Muscle layer of colon (tissue), 2 donors: ENCODE results near the gene CTAGE15.
"Not testable (repeated sequence)": the region's sequence is repeated elsewhere in the genome, so short reads cannot be mapped to it uniquely, and the experiment has no call there.

Source experiments
- H3K27ac ChIP-seq: one replicate; pipeline ENCODE4 v1.7.0; 2013; ENCODE audit warnings: low read depth, mild to moderate bottlenecking, low read length, moderate library complexity
- H3K27me3 ChIP-seq, 2 donors: one replicate each; pipeline ENCODE4 v1.7.0; 2013; ENCODE audit warnings: low read length in 2 of 2, mild to moderate bottlenecking in 2 of 2; ENCODE audit not compliant: insufficient read depth in 2 of 2, control insufficient read depth in 1 of 2
- H3K36me3 ChIP-seq: one replicate; pipeline ENCODE4 v1.7.0; 2013; ENCODE audit warnings: mild to moderate bottlenecking, low read length; ENCODE audit not compliant: insufficient read depth
- H3K4me1 ChIP-seq: one replicate; pipeline ENCODE4 v1.7.0; 2013; ENCODE audit warnings: mild to moderate bottlenecking, low read length; ENCODE audit not compliant: insufficient read depth
- H3K4me3 ChIP-seq, 2 donors: one replicate each; pipeline ENCODE4 v1.7.0; 2013; ENCODE audit warnings: low read length in 2 of 2, low read depth in 1 of 2, mild to moderate bottlenecking in 1 of 2, moderate library complexity in 1 of 2
- H3K9ac ChIP-seq: one replicate; pipeline ENCODE4 v1.7.0; 2013; ENCODE audit warnings: low read length
- H3K9me3 ChIP-seq: one replicate; pipeline ENCODE4 v1.7.0; 2013; ENCODE audit warnings: mild to moderate bottlenecking, low read length
- donor health status: abdominal sarcoma.
- donor health status: Adenocarcinoma of cecum.

Gene CTAGE15, protein sequence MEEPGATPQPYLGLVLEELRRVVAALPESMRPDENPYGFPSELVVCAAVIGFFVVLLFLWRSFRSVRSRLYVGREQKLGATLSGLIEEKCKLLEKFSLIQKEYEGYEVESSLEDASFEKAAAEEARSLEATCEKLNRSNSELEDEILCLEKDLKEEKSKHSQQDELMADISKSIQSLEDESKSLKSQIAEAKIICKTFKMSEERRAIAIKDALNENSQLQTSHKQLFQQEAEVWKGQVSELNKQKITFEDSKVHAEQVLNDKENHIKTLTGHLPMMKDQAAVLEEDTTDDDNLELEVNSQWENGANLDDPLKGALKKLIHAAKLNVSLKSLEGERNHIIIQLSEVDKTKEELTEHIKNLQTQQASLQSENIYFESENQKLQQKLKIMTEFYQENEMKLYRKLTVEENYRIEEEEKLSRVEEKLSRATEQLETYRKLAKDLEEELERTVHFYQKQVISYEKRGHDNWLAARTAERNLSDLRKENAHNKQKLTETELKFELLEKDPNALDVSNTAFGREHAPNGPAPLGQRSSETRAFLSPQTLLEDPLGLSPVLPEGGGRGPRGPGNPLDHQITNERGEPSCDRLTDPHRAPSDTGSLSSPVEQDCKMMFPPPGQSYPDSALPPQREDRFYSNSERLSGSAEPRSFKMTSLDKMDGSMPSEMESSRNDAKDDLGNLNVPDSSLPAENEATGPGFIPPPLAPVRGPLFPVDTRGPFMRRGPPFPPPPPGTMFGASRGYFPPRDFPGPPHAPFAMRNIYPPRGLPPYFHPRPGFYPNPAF

DNA sequence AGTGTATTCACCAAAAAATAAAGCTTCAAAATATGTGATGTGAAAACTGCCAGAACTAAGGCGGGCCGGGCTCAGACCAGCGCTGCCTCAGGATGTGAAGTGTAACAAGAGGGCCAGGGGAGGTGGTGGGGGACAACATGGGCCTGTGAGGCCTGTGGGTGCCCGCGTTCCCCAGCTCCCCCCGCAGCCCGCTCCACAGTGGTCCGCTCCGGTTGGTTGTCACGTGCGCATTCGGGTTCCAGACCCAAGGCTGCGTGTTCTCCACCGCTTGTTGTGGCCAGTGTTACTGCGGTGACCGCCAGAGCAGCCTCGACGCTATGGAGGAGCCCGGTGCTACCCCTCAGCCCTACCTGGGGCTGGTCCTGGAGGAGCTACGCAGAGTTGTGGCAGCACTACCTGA is at the start of gene CTAGE15:
Gene CTAGE15 (plus strand): TSS at position 301 of the 400 bp plus-strand sequence. CDS start 17 bp downstream, at position 318.
- H3K27me3 ChIP-seq, H3K27ac ChIP-seq, H3K4me3 ChIP-seq, H3K4me1 ChIP-seq, H3K9me3 ChIP-seq, H3K36me3 ChIP-seq, H3K9ac ChIP-seq: not testable (repeated sequence)

DNA sequence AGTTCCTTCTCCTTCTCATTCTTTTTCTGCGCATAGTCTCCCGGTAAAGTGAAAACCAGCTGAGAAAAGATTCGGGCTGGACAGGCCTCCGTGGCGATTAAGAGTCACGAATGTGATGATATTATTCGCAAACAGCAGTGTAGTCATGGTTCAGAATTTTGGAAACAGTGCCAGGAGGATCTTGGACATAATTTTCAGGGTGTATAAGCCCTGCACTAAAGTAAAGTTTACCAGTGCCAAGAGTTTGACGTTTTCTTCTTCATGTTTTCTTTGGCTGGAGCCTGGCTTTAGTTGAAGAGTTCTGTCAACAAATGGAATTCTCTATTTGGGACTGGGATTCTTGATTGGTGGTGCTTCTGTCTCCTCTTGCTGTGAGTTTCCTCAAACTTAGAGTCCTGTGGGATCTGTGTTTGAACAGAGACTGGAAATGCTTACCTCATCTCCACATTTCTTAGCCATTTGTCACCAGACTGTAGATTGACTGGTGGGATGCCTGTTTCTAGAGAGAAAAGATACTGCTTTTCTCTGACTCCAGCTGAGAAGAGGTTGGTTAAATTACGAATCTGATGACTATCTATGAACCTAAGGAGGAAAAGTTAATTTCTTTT is 49.2 kb upstream of the CTAGE15 start:
- not testable (repeated sequence) for H3K4me3 ChIP-seq, H3K27me3 ChIP-seq, H3K4me1 ChIP-seq, H3K9me3 ChIP-seq, H3K27ac ChIP-seq, H3K36me3 ChIP-seq, H3K9ac ChIP-seq

- H3K27me3 ChIP-seq, H3K9me3 ChIP-seq, H3K9ac ChIP-seq, H3K4me3 ChIP-seq, H3K36me3 ChIP-seq, H3K27ac ChIP-seq, H3K4me1 ChIP-seq: not testable (repeated sequence)
Observed at GRCh38 chr7:143531169-143531926, 40.3 kb upstream of the CTAGE15 start.

DNA sequence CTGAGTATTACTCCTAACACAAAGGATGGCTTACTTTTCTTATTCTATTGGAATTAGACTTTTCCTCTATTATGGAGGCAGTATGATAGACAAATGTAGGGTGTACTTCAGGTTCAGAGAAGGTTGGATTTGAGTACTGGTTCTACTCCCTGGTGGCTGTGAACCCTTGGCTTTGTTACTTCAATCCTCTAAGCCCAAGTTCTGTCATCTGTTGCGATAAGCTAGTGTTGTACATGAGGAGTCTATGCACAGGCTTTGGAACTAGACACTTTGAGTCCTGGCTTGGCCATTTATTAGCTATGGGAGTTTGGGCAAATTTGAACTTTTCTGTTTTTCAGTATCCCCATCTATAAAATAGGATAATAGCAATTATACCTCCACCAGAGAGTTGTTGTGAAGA is 39.7 kb upstream of the CTAGE15 start:
- not testable (repeated sequence) for H3K4me3 ChIP-seq, H3K27ac ChIP-seq, H3K36me3 ChIP-seq, H3K9me3 ChIP-seq, H3K4me1 ChIP-seq, H3K27me3 ChIP-seq, H3K9ac ChIP-seq

- H3K27me3 ChIP-seq, H3K27ac ChIP-seq, H3K36me3 ChIP-seq, H3K9ac ChIP-seq, H3K9me3 ChIP-seq, H3K4me3 ChIP-seq, H3K4me1 ChIP-seq: not testable (repeated sequence)
Observed at GRCh38 chr7:143533213-143533839, 38.3 kb upstream of the CTAGE15 start.

- H3K9ac ChIP-seq, H3K27me3 ChIP-seq, H3K4me3 ChIP-seq, H3K9me3 ChIP-seq, H3K27ac ChIP-seq, H3K36me3 ChIP-seq, H3K4me1 ChIP-seq: not testable (repeated sequence)
Observed at GRCh38 chr7:143536443-143536842, 35.2 kb upstream of the CTAGE15 start.

GRCh38 chr7:143543288-143544038 is 28.1 kb upstream of the CTAGE15 start:
- H3K4me3 ChIP-seq, H3K9ac ChIP-seq, H3K36me3 ChIP-seq, H3K27ac ChIP-seq, H3K27me3 ChIP-seq, H3K9me3 ChIP-seq, H3K4me1 ChIP-seq: not testable (repeated sequence)

- H3K27me3 ChIP-seq, H3K4me3 ChIP-seq, H3K27ac ChIP-seq, H3K9me3 ChIP-seq, H3K36me3 ChIP-seq, H3K9ac ChIP-seq, H3K4me1 ChIP-seq: not testable (repeated sequence)
Observed at GRCh38 chr7:143555968-143556367, 15.6 kb upstream of the CTAGE15 start.

DNA sequence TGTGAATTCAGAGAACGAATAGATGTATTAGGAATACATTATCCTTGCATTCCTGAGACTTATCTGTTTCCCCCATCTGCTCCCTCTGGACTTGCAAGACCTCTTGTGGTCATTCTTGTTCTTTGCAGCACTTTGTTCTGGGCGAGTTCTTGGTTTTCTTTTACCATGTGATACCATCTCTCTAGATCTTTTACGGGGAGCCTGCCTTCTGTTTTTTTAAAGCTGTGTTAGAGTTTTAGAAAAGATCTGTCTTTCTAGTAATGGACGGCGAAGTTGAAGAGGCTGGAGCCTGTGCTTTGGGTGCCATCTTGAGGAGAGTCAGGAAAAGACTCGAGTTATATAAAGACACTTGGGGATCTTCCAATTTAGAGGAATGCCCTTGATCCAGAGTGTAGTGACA is 8.3 kb upstream of the CTAGE15 start:
- H3K9me3 ChIP-seq, H3K27ac ChIP-seq, H3K36me3 ChIP-seq, H3K4me3 ChIP-seq, H3K27me3 ChIP-seq, H3K4me1 ChIP-seq, H3K9ac ChIP-seq: not testable (repeated sequence)

GRCh38 chr7:143566001-143566400 is 5.6 kb upstream of the CTAGE15 start:
- H3K9me3 ChIP-seq, H3K4me3 ChIP-seq, H3K36me3 ChIP-seq, H3K27me3 ChIP-seq, H3K4me1 ChIP-seq, H3K27ac ChIP-seq, H3K9ac ChIP-seq: not testable (repeated sequence)
